Measurements from ENCODE around the gene KRT75. TPM values are rescaled to one million over a fixed set of nuclear protein-coding genes. Genes with fewer than 3 reads are reported as not detected.

The KRT75 gene
- total RNA-seq, 1 donor from 2014 or later = not detected

- H3K4me1 ChIP-seq = peaks cover 25% of the 10 kb centered on the region
Measured at GRCh38 chr12:52444647-52445595, 10.8 kb upstream of the KRT75 start.

GRCh38 chr12:52443966-52444365, 9.8 kb upstream of the KRT75 start:
- Histone ChIP-seq H3K4me1 (peaks cover 25% of the 10 kb centered on the region), H3K9ac (no peak overlapping the region), H3K27me3 (no peaks in the 10 kb centered on the region), H3K9me3 (ENCODE audit: low read depth) (no peaks in the 10 kb centered on the region), H3K27ac (no peak overlapping the region), H3F3A (ENCODE audit: low read depth) (peaks cover 3% of the 10 kb centered on the region), H3K4me2 (no peak overlapping the region), H3K79me2 (ENCODE audit: low read depth) (no peaks in the 10 kb centered on the region), H3K4me3 (no peak overlapping the region), H2AFZ (replicated peaks) (no peak overlapping the region), H4K20me1 (ENCODE audit: low read depth) (no peaks in the 10 kb centered on the region), H3K36me3 (no peaks in the 10 kb centered on the region)
- Mint-ChIP-seq H3K27ac (no peak overlapping the region), H3K4me1 (peaks cover 32% of the 10 kb centered on the region), H3K9me3 (no peaks in the 10 kb centered on the region), H3K4me3 (no peak overlapping the region), H3K27me3 (ENCODE audit: insufficient read depth, low read depth) (peaks cover 2% of the 10 kb centered on the region), H3K36me3 (no peaks in the 10 kb centered on the region)
- no peak for TF ChIP-seq CTCF (IDR thresholded peaks at IDR 0.05)
- TF ChIP-seq EZH2phosphoT487 (IDR thresholded peaks at IDR 0.05) = no peak
- TF ChIP-seq EZH2 (IDR thresholded peaks at IDR 0.05) = no peak
- no peak for DNase-seq (ENCODE audit: low spot score)

More at GRCh38 chr12:52444647-52445595, 10.8 kb upstream of the KRT75 start:
- Mint-ChIP-seq H3K36me3 (no peaks in the 10 kb centered on the region), H3K27me3 (ENCODE audit: insufficient read depth, low read depth) (peaks cover 2% of the 10 kb centered on the region), H3K4me3 (no peak overlapping the region), H3K9me3 (no peaks in the 10 kb centered on the region), H3K4me1 (peaks cover 29% of the 10 kb centered on the region), H3K27ac (no peak overlapping the region)
- Histone ChIP-seq H3F3A (ENCODE audit: low read depth) (peaks cover 3% of the 10 kb centered on the region), H3K4me2 (no peak overlapping the region), H3K9me3 (ENCODE audit: low read depth) (no peaks in the 10 kb centered on the region), H3K9ac (no peak overlapping the region), H3K4me3 (no peak overlapping the region), H2AFZ (replicated peaks) (no peak overlapping the region), H3K79me2 (ENCODE audit: low read depth) (no peaks in the 10 kb centered on the region), H3K36me3 (no peaks in the 10 kb centered on the region), H3K27me3 (no peaks in the 10 kb centered on the region), H4K20me1 (ENCODE audit: low read depth) (no peaks in the 10 kb centered on the region), H3K27ac (no peak overlapping the region)
- no peak for TF ChIP-seq EZH2 (IDR thresholded peaks at IDR 0.05)
- TF ChIP-seq EZH2phosphoT487 (IDR thresholded peaks at IDR 0.05) = no peak
- TF ChIP-seq CTCF (IDR thresholded peaks at IDR 0.05) = no peak
- no peak for DNase-seq (ENCODE audit: low spot score)

GRCh38 chr12:52442600-52443061, 8.5 kb upstream of the KRT75 start:
- H3K9ac ChIP-seq = no peak overlapping the region
- no peaks in the 10 kb centered on the region for H3K9me3 Mint-ChIP-seq

More at GRCh38 chr12:52442600-52443061, 8.5 kb upstream of the KRT75 start:
- peak; percentile 51 for DNase-seq (ENCODE audit: low spot score)
- Histone ChIP-seq H3K79me2 (ENCODE audit: low read depth) (no peaks in the 10 kb centered on the region), H3K4me2 (peak overlapping the region; percentile 22), H3K27me3 (no peaks in the 10 kb centered on the region), H3K4me1 (peaks cover 25% of the 10 kb centered on the region), H3K27ac (no peak overlapping the region), H3K36me3 (no peaks in the 10 kb centered on the region), H3K9me3 (ENCODE audit: low read depth) (no peaks in the 10 kb centered on the region), H2AFZ (replicated peaks) (peak overlapping the region; percentile 89), H3F3A (ENCODE audit: low read depth) (peaks cover 3% of the 10 kb centered on the region), H3K4me3 (no peak overlapping the region), H4K20me1 (ENCODE audit: low read depth) (no peaks in the 10 kb centered on the region)
- Mint-ChIP-seq H3K27ac (no peak overlapping the region), H3K4me1 (peaks cover 32% of the 10 kb centered on the region), H3K4me3 (no peak overlapping the region), H3K27me3 (ENCODE audit: insufficient read depth, low read depth) (peaks cover 4% of the 10 kb centered on the region), H3K36me3 (no peaks in the 10 kb centered on the region)
- TF ChIP-seq EZH2 (IDR thresholded peaks at IDR 0.05) (no peak), EZH2phosphoT487 (IDR thresholded peaks at IDR 0.05) (no peak), CTCF (IDR thresholded peaks at IDR 0.05) (no peak)

All from neural progenitor cell (in vitro differentiated cells).